H9 (cell line): ENCODE results near the gene CMTM7. TPM values are rescaled to one million over a fixed set of nuclear protein-coding genes. Genes with fewer than 3 reads are reported as not detected.

Experiments used
- DNase-seq: peaks from one replicate; pipeline ENCODE4 v3.0.0-alpha.2; 2017
- H2AFZ ChIP-seq: one replicate; pipeline ENCODE4 v1.6.1; 2013; ENCODE audit warnings: mild to moderate bottlenecking, low read length, control low read depth, moderate library complexity
- H2AK5ac ChIP-seq: 2 replicates; pipeline ENCODE4 v1.6.1; 2013; ENCODE audit warnings: low read length, control low read depth, mixed read lengths; ENCODE audit not compliant: insufficient read length
- H2BK120ac ChIP-seq: one replicate; pipeline ENCODE4 v1.6.1; 2013; ENCODE audit warnings: low read depth, mild to moderate bottlenecking, low read length, control low read depth, inconsistent platforms; ENCODE audit not compliant: poor library complexity, severe bottlenecking
- H2BK12ac ChIP-seq: 2 replicates; pipeline ENCODE4 v1.6.1; 2013; ENCODE audit warnings: low read length, control low read depth, mixed read lengths, low read depth; ENCODE audit not compliant: insufficient read length
- H2BK15ac ChIP-seq: 2 replicates; pipeline ENCODE4 v1.6.1; 2013; ENCODE audit warnings: low read depth, low read length, control low read depth
- H2BK20ac ChIP-seq: one replicate; pipeline ENCODE4 v1.6.1; 2013; ENCODE audit warnings: low read depth, mild to moderate bottlenecking, low read length, control low read depth, inconsistent platforms; ENCODE audit not compliant: poor library complexity, severe bottlenecking
- H2BK5ac ChIP-seq: 2 replicates; pipeline ENCODE4 v1.6.1; 2013; ENCODE audit warnings: low read length, control low read depth, mixed read lengths; ENCODE audit not compliant: insufficient read length
- H3K14ac ChIP-seq: 2 replicates; pipeline ENCODE4 v1.6.1; 2013; ENCODE audit warnings: low read length, control low read depth; ENCODE audit not compliant: insufficient read depth
- H3K18ac ChIP-seq: 2 replicates; pipeline ENCODE4 v1.6.1; 2013; ENCODE audit warnings: low read depth, mild to moderate bottlenecking, mixed read lengths, low read length, control low read depth; ENCODE audit not compliant: insufficient read length
- H3K23ac ChIP-seq: 2 replicates; pipeline ENCODE4 v1.6.1; 2013; ENCODE audit warnings: low read length, control low read depth, mixed read lengths, low read depth; ENCODE audit not compliant: insufficient read length
- H3K23me2 ChIP-seq: 2 replicates; pipeline ENCODE4 v1.6.1; 2013; ENCODE audit warnings: low read depth, mild to moderate bottlenecking, mixed read lengths, low read length, control low read depth; ENCODE audit not compliant: insufficient read length, poor library complexity, severe bottlenecking
- H3K27ac ChIP-seq: 2 replicates; pipeline ENCODE4 v1.5.1; 2013; ENCODE audit warnings: low read length, control low read depth, mixed read lengths, low read depth; ENCODE audit not compliant: insufficient read length
- H3K27me3 ChIP-seq: 2 replicates; pipeline ENCODE4 v1.6.1; 2013; ENCODE audit warnings: low read length, control low read depth, inconsistent platforms; ENCODE audit not compliant: insufficient read depth
- H3K4ac ChIP-seq: 2 replicates; pipeline ENCODE4 v1.6.1; 2013; ENCODE audit warnings: low read depth, mild to moderate bottlenecking, control low read depth, inconsistent platforms, low read length, moderate library complexity
- H3K4me1 ChIP-seq: 2 replicates; pipeline ENCODE4 v1.6.1; 2013; ENCODE audit warnings: low read length, control low read depth, inconsistent platforms; ENCODE audit not compliant: insufficient read depth
- H3K4me2 ChIP-seq: 2 replicates; pipeline ENCODE4 v1.6.1; 2013; ENCODE audit warnings: low read length, control low read depth, mixed read lengths; ENCODE audit not compliant: insufficient read length, insufficient read depth
- H3K56ac ChIP-seq: 2 replicates; pipeline ENCODE4 v1.6.1; 2013; ENCODE audit warnings: low read depth, mild to moderate bottlenecking, mixed read lengths, low read length, control low read depth; ENCODE audit not compliant: insufficient read length
- H3K79me1 ChIP-seq: 2 replicates; pipeline ENCODE4 v1.6.1; 2013; ENCODE audit warnings: low read depth, mild to moderate bottlenecking, moderate library complexity, low read length, control low read depth, inconsistent platforms; ENCODE audit not compliant: insufficient read depth, poor library complexity, severe bottlenecking
- H3K79me2 ChIP-seq: 2 replicates; pipeline ENCODE4 v1.6.1; 2013; ENCODE audit warnings: low read length, control low read depth, inconsistent platforms; ENCODE audit not compliant: insufficient read depth
- H3K9ac ChIP-seq: 2 replicates; pipeline ENCODE4 v1.6.1; 2013; ENCODE audit warnings: low read length, control low read depth, mixed read lengths; ENCODE audit not compliant: insufficient read length; ENCODE audit errors: extremely low read depth
- H3K9me3 ChIP-seq: one replicate; pipeline ENCODE4 v1.6.1; 2013; ENCODE audit warnings: low read depth, low read length, inconsistent platforms; ENCODE audit not compliant: control insufficient read depth
- H3T11ph ChIP-seq: one replicate; pipeline ENCODE4 v1.6.1; 2013; ENCODE audit warnings: mild to moderate bottlenecking, low read length, control low read depth, inconsistent platforms
- H4K20me1 ChIP-seq: one replicate; pipeline ENCODE4 v1.6.1; 2013; ENCODE audit not compliant: control insufficient read depth, insufficient read length, insufficient read depth
- H4K5ac ChIP-seq: 2 replicates; pipeline ENCODE4 v1.6.1; 2013; ENCODE audit warnings: low read depth, mild to moderate bottlenecking, mixed read lengths, low read length, control low read depth; ENCODE audit not compliant: insufficient read length
- H4K8ac ChIP-seq: replicated peaks from 2 replicates; pipeline ENCODE4 v1.6.1; 2013; ENCODE audit warnings: low read length, control low read depth, mixed read lengths, low read depth; ENCODE audit not compliant: insufficient read length
- H4K91ac ChIP-seq: 2 replicates; pipeline ENCODE4 v1.6.1; 2013; ENCODE audit warnings: low read depth, mild to moderate bottlenecking, moderate library complexity, mixed read lengths, low read length, control low read depth; ENCODE audit not compliant: insufficient read length
- H3K27ac Mint-ChIP-seq, 3 experiments: 2 replicates in 2 of 3; 3 replicates in 1 of 3; pipeline ENCODE4 v1.8.0; 2020 to 2021; ENCODE audit warnings: mixed read lengths in 3 of 3, mild to moderate bottlenecking in 1 of 3, moderate library complexity in 1 of 3
- H3K27me3 Mint-ChIP-seq: 2 replicates; pipeline ENCODE4 v1.8.0; 2021; ENCODE audit warnings: low read depth, mild to moderate bottlenecking, moderate library complexity, mixed read lengths
- H3K36me3 Mint-ChIP-seq, 3 experiments: 2 replicates in 2 of 3; 3 replicates in 1 of 3; pipeline ENCODE4 v1.8.0; 2020 to 2021; ENCODE audit warnings: low read depth in 3 of 3, mixed read lengths in 3 of 3; ENCODE audit not compliant: insufficient read depth in 1 of 3
- H3K4me1 Mint-ChIP-seq, 2 experiments: 2 replicates each; pipeline ENCODE4 v1.8.0; 2020; ENCODE audit warnings: mixed read lengths in 2 of 2
- H3K4me3 Mint-ChIP-seq, 2 experiments: 2 replicates in 1 of 2; 3 replicates in 1 of 2; pipeline ENCODE4 v1.8.0; 2020 to 2021; ENCODE audit warnings: mild to moderate bottlenecking in 2 of 2, mixed read lengths in 2 of 2, moderate library complexity in 1 of 2
- H3K9me3 Mint-ChIP-seq, 2 experiments: 2 replicates in 1 of 2; 3 replicates in 1 of 2; pipeline ENCODE4 v1.8.0; 2020; ENCODE audit warnings: mild to moderate bottlenecking in 2 of 2, mixed read lengths in 2 of 2, moderate library complexity in 1 of 2
- CTCF ChIP-seq: fragments of 200-600 bp; sonication (generic); conservative IDR thresholded peaks from 3 replicates; pipeline ENCODE4 v1.8.0; 2021; ENCODE audit warnings: antibody characterized with exemption, mild to moderate bottlenecking
- WGBS: extraction: QIAGEN DNeasy Blood & Tissue Kit; methylation state at CpG from one replicate; pipeline ENCODE4 v1.1.7; 2013; ENCODE audit warnings: missing lambda C conversion rate, low lambda C conversion rate, mixed read lengths; ENCODE audit not compliant: insufficient read length; ENCODE audit errors: extremely low coverage; 5-methylcytosine and 5-hydroxymethylcytosine counted together
- total RNA-seq: library from RNA; stranded (reverse); gene quantifications from 2 replicates; pipeline ENCODE4 v1.2.1, GENCODE V29; 2021

Gene CMTM7
- total RNA-seq, 1 experiment from 2014 or later = 23.9 TPM

GRCh38 chr3:32404714-32405113 lies 13.1 kb downstream of the CMTM7 start:
- Mint-ChIP-seq H3K27me3 (0 out of 2 replicates have a peak, but pooled peaks cover 1% of the 10 kb centered on the region), H3K4me1 (peaks cover 40 to 45% of the 10 kb centered on the region in 2 experiments), H3K36me3 (peaks cover 0 to 7% (median 3%) of the 10 kb centered on the region in 3 experiments; a peak in 5 of 7 replicates), H3K27ac (no peak overlapping the region; a peak in 1 of 7 replicates), H3K9me3 (no peaks in the 10 kb centered on the region; a peak in 1 of 5 replicates), H3K4me3 (no peak overlapping the region)
- Histone ChIP-seq H3K23ac (no peak overlapping the region), H2AK5ac (no peak overlapping the region), H3K4me2 (no peak overlapping the region), H2AFZ (no peak overlapping the region), H3K79me2 (peaks cover 4% of the 10 kb centered on the region; the same call in 1 of the 2 replicates), H2BK12ac (no peak overlapping the region), H3K27me3 (no peaks in the 10 kb centered on the region), H3K56ac (no peak overlapping the region), H3K79me1 (no peaks in the 10 kb centered on the region), H3T11ph (no peak overlapping the region), H3K9me3 (no peaks in the 10 kb centered on the region), H3K9ac (no peak overlapping the region), H3K18ac (no peak overlapping the region), H4K20me1 (no peaks in the 10 kb centered on the region), H3K4me1 (peaks cover 2% of the 10 kb centered on the region; the same call in 1 of the 2 replicates), H4K91ac (no peak overlapping the region), H3K4ac (no peak overlapping the region), H3K27ac (no peak overlapping the region), H4K5ac (no peak overlapping the region), H4K8ac (no peak overlapping the region), H2BK15ac (no peak overlapping the region), H2BK20ac (no peak overlapping the region), H3K23me2 (no peaks in the 10 kb centered on the region), H3K14ac (no peak overlapping the region), H2BK120ac (no peak overlapping the region), H2BK5ac (no peak overlapping the region)
- TF ChIP-seq CTCF = no peak
- no CpG with 5 or more reads among the region's 1 CpG for WGBS
- no peak for DNase-seq
